B cell (primary cell): ENCODE results near the gene REPS2.

Experiments used
- CTCF ChIP-seq: fragments of 200-600 bp; IDR thresholded peaks from one replicate; pipeline ENCODE4 v1.8.0; 2022; ENCODE audit warnings: antibody characterized with exemption, mild to moderate bottlenecking
- EZH2 ChIP-seq: IDR thresholded peaks from 2 replicates; pipeline ENCODE4 v1.6.1; 2012; ENCODE audit warnings: borderline replicate concordance, low read depth, mild to moderate bottlenecking, moderate library complexity, low read length; ENCODE audit not compliant: insufficient read depth, poor library complexity, severe bottlenecking

- TF ChIP-seq CTCF, result no peak
- no peak for TF ChIP-seq EZH2
These were observed 47.4 kb downstream of the REPS2 start for GRCh38 chrX:16993791-16994318.
